HEK293 (cell line): ENCODE results near the gene ZBTB39.

Experiments
- GLI4 ChIP-seq: fragments of 450-650 bp; formaldehyde crosslinking; IDR thresholded peaks from 2 replicates; pipeline ENCODE4 v1.5.1; 2016; ENCODE audit warnings: missing biosample characterization, missing genetic modification characterization
- YY2 ChIP-seq: fragments of 450-650 bp; formaldehyde crosslinking; IDR thresholded peaks from 2 replicates; pipeline ENCODE4 v1.5.1; 2016; ENCODE audit warnings: missing biosample characterization, missing genetic modification characterization
- ZNF223 ChIP-seq: fragments of 450-650 bp; formaldehyde crosslinking; IDR thresholded peaks from 2 replicates; pipeline ENCODE4 v1.5.1; 2016; ENCODE audit warnings: missing biosample characterization, missing genetic modification characterization
- ZNF416 ChIP-seq: fragments of 450-650 bp; formaldehyde crosslinking; IDR thresholded peaks from 2 replicates; pipeline ENCODE4 v1.5.1; 2016; ENCODE audit warnings: missing biosample characterization, missing genetic modification characterization
- TF ChIP-seq, protein P1 (sequence below): fragments of 450-650 bp; formaldehyde crosslinking; IDR thresholded peaks from 2 replicates; pipeline ENCODE4 v1.5.1; 2016; ENCODE audit warnings: missing biosample characterization, missing genetic modification characterization, borderline replicate concordance
- TF ChIP-seq, protein P2 (sequence below): fragments of 450-650 bp; formaldehyde crosslinking; IDR thresholded peaks from 2 replicates; pipeline ENCODE4 v1.5.1; 2016; ENCODE audit warnings: missing biosample characterization, missing genetic modification characterization, low read depth
- TF ChIP-seq, protein P3 (sequence below): fragments of 450-650 bp; formaldehyde crosslinking; IDR thresholded peaks from 2 replicates; pipeline ENCODE4 v1.5.1; 2016; ENCODE audit warnings: missing biosample characterization, missing genetic modification characterization
- TF ChIP-seq, protein P4 (sequence below): fragments of 450-650 bp; formaldehyde crosslinking; IDR thresholded peaks from 2 replicates; pipeline ENCODE4 v1.5.1; 2016; ENCODE audit warnings: missing biosample characterization, missing genetic modification characterization

DNA sequence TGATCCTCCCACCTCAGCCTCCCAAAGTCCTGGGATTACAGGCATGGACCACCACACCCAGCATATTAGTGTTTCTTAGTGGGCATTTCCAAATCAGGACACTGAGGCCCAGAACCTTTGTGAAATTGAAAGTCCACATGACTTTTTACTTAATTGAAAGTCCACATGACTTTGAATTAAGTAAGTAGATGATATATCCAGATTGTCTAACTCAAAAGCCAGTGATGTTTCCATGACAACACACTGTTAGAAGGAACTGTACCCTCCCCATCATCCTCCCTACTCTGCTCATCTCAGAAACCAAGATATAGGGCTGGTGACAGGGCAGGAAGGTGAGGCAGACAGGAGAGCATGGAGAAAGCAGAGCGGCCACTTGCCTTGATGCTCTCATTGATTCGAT lies 36.3 kb upstream of the ZBTB39 start:
- TF ChIP-seq, protein P1, sequence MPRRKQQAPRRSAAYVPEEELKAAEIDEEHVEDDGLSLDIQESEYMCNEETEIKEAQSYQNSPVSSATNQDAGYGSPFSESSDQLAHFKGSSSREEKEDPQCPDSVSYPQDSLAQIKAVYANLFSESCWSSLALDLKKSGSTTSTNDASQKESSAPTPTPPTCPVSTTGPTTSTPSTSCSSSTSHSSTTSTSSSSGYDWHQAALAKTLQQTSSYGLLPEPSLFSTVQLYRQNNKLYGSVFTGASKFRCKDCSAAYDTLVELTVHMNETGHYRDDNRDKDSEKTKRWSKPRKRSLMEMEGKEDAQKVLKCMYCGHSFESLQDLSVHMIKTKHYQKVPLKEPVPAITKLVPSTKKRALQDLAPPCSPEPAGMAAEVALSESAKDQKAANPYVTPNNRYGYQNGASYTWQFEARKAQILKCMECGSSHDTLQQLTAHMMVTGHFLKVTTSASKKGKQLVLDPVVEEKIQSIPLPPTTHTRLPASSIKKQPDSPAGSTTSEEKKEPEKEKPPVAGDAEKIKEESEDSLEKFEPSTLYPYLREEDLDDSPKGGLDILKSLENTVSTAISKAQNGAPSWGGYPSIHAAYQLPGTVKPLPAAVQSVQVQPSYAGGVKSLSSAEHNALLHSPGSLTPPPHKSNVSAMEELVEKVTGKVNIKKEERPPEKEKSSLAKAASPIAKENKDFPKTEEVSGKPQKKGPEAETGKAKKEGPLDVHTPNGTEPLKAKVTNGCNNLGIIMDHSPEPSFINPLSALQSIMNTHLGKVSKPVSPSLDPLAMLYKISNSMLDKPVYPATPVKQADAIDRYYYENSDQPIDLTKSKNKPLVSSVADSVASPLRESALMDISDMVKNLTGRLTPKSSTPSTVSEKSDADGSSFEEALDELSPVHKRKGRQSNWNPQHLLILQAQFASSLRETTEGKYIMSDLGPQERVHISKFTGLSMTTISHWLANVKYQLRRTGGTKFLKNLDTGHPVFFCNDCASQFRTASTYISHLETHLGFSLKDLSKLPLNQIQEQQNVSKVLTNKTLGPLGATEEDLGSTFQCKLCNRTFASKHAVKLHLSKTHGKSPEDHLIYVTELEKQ (tag by site-specific recombination), result no peak
- TF ChIP-seq, protein P2, sequence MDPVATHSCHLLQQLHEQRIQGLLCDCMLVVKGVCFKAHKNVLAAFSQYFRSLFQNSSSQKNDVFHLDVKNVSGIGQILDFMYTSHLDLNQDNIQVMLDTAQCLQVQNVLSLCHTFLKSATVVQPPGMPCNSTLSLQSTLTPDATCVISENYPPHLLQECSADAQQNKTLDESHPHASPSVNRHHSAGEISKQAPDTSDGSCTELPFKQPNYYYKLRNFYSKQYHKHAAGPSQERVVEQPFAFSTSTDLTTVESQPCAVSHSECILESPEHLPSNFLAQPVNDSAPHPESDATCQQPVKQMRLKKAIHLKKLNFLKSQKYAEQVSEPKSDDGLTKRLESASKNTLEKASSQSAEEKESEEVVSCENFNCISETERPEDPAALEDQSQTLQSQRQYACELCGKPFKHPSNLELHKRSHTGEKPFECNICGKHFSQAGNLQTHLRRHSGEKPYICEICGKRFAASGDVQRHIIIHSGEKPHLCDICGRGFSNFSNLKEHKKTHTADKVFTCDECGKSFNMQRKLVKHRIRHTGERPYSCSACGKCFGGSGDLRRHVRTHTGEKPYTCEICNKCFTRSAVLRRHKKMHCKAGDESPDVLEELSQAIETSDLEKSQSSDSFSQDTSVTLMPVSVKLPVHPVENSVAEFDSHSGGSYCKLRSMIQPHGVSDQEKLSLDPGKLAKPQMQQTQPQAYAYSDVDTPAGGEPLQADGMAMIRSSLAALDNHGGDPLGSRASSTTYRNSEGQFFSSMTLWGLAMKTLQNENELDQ, result no peak
- TF ChIP-seq, protein P3, sequence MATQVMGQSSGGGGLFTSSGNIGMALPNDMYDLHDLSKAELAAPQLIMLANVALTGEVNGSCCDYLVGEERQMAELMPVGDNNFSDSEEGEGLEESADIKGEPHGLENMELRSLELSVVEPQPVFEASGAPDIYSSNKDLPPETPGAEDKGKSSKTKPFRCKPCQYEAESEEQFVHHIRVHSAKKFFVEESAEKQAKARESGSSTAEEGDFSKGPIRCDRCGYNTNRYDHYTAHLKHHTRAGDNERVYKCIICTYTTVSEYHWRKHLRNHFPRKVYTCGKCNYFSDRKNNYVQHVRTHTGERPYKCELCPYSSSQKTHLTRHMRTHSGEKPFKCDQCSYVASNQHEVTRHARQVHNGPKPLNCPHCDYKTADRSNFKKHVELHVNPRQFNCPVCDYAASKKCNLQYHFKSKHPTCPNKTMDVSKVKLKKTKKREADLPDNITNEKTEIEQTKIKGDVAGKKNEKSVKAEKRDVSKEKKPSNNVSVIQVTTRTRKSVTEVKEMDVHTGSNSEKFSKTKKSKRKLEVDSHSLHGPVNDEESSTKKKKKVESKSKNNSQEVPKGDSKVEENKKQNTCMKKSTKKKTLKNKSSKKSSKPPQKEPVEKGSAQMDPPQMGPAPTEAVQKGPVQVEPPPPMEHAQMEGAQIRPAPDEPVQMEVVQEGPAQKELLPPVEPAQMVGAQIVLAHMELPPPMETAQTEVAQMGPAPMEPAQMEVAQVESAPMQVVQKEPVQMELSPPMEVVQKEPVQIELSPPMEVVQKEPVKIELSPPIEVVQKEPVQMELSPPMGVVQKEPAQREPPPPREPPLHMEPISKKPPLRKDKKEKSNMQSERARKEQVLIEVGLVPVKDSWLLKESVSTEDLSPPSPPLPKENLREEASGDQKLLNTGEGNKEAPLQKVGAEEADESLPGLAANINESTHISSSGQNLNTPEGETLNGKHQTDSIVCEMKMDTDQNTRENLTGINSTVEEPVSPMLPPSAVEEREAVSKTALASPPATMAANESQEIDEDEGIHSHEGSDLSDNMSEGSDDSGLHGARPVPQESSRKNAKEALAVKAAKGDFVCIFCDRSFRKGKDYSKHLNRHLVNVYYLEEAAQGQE (tag by site-specific recombination), result no peak
- TF ChIP-seq YY2 (tag by site-specific recombination) (no peak), GLI4 (tag by site-specific recombination) (no peak), ZNF223 (no peak), ZNF416 (tag by site-specific recombination) (no peak)
- TF ChIP-seq, protein P4, sequence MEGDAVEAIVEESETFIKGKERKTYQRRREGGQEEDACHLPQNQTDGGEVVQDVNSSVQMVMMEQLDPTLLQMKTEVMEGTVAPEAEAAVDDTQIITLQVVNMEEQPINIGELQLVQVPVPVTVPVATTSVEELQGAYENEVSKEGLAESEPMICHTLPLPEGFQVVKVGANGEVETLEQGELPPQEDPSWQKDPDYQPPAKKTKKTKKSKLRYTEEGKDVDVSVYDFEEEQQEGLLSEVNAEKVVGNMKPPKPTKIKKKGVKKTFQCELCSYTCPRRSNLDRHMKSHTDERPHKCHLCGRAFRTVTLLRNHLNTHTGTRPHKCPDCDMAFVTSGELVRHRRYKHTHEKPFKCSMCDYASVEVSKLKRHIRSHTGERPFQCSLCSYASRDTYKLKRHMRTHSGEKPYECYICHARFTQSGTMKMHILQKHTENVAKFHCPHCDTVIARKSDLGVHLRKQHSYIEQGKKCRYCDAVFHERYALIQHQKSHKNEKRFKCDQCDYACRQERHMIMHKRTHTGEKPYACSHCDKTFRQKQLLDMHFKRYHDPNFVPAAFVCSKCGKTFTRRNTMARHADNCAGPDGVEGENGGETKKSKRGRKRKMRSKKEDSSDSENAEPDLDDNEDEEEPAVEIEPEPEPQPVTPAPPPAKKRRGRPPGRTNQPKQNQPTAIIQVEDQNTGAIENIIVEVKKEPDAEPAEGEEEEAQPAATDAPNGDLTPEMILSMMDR (tag by site-specific recombination), result no peak
